ENCODE data around the gene ELAVL1.
"Not testable (repeated sequence)": the region's sequence is repeated elsewhere in the genome, so short reads cannot be mapped to it uniquely, and the experiment has no call there.

Gene ELAVL1

GRCh38 chr19:7932276-7932929 lies 73.0 kb downstream of the ELAVL1 start:
- no peak for DNase-seq (ENCODE audit: extremely low spot score)
- TF ChIP-seq SP1 (IDR thresholded peaks at IDR 0.05) = no peak
- TF ChIP-seq BHLHE40 (IDR thresholded peaks at IDR 0.05; ENCODE audit: borderline replicate concordance) = no peak
- TF ChIP-seq CTBP1 (IDR thresholded peaks at IDR 0.05; ENCODE audit: borderline replicate concordance) = no peak
- no peak for TF ChIP-seq SUZ12 (IDR thresholded peaks at IDR 0.05)
- TF ChIP-seq FOXK2 (IDR thresholded peaks at IDR 0.05) = no peak
- TF ChIP-seq HDGF (IDR thresholded peaks at IDR 0.05; ENCODE audit: borderline replicate concordance) = no peak
- ChIA-PET POLR2A (interaction anchor here (1.4 kb wide), 1 partner anchor 12 kb away, joined by 7 read pairs; the partner anchor contains the start of gene TIMM44), CTCF (no interaction called here)

- POLR2A ChIA-PET = interaction anchor here (1.4 kb wide), 1 partner anchor 13 kb away, joined by 7 read pairs; the partner anchor contains the start of gene TIMM44
- TF ChIP-seq SUZ12 (IDR thresholded peaks at IDR 0.05) = no peak
- no peak for DNase-seq (ENCODE audit: extremely low spot score)
- CTCF ChIA-PET = interaction anchor here (0.6 to 3.6 kb wide), 2 partner anchors 13 to 71 kb away, joined by 7 to 29 read pairs; partner anchors contain the start of gene TIMM44
Measured at GRCh38 chr19:7931221-7932061, 74.0 kb downstream of the ELAVL1 start.

- no peak for DNase-seq (ENCODE audit: extremely low spot score)
- ChIA-PET POLR2A (interaction anchor here (1.4 to 2.5 kb wide), 2 partner anchors 13 kb away, joined by 7 to 32 read pairs; partner anchors contain the start of gene TIMM44), CTCF (interaction anchor here (0.6 to 3.6 kb wide), 2 partner anchors 14 to 72 kb away, joined by 7 to 29 read pairs; partner anchors contain the start of gene TIMM44)
- TF ChIP-seq NFRKB (IDR thresholded peaks at IDR 0.05) = no peak
- no peak for TF ChIP-seq SP1 (IDR thresholded peaks at IDR 0.05)
- no peak for TF ChIP-seq CTBP1 (IDR thresholded peaks at IDR 0.05; ENCODE audit: borderline replicate concordance)
- TF ChIP-seq SUZ12 (IDR thresholded peaks at IDR 0.05) = no peak
- TF ChIP-seq ELF4 (IDR thresholded peaks at IDR 0.05) = no peak
- no peak for TF ChIP-seq BHLHE40 (IDR thresholded peaks at IDR 0.05; ENCODE audit: borderline replicate concordance)
- TF ChIP-seq ZNF384 (IDR thresholded peaks at IDR 0.05) = no peak
- no peak for TF ChIP-seq FOXA1 (IDR thresholded peaks at IDR 0.05)
- TF ChIP-seq ARNT (IDR thresholded peaks at IDR 0.05) = no peak
- no peak for TF ChIP-seq TARDBP (IDR thresholded peaks at IDR 0.05)
- TF ChIP-seq FOXM1 (IDR thresholded peaks at IDR 0.05; ENCODE audit: borderline replicate concordance) = no peak
- no peak for TF ChIP-seq PKNOX1 (IDR thresholded peaks at IDR 0.05)
- no peak for TF ChIP-seq HDGF (IDR thresholded peaks at IDR 0.05; ENCODE audit: borderline replicate concordance)
- TF ChIP-seq FOXK2 (IDR thresholded peaks at IDR 0.05) = no peak
Measured at GRCh38 chr19:7930765-7931164, 74.7 kb downstream of the ELAVL1 start.

GRCh38 chr19:7930030-7930429 lies 75.4 kb downstream of the ELAVL1 start:
- ChIA-PET CTCF (interaction anchor here (3.6 kb wide), 1 partner anchor 14 kb away, joined by 29 read pairs; the partner anchor contains the start of gene TIMM44), POLR2A (interaction anchor here (2.5 kb wide), 1 partner anchor 14 kb away, joined by 32 read pairs; the partner anchor contains the start of gene TIMM44)
- not testable (repeated sequence) for DNase-seq (ENCODE audit: extremely low spot score)

GRCh38 chr19:7928741-7929701 lies 76.4 kb downstream of the ELAVL1 start:
- ChIA-PET POLR2A (interaction anchor here (0.6 to 2.5 kb wide), 5 partner anchors 8 to 70 kb away, joined by 3 to 32 read pairs (median 3); partner anchors contain the start of genes SNAPC2 and TIMM44), CTCF (interaction anchor here (0.6 to 3.6 kb wide), 11 partner anchors 9 to 268 kb away, joined by 3 to 29 read pairs (median 4); partner anchors contain the start of genes SNAPC2 and TIMM44)
- DNase-seq (ENCODE audit: extremely low spot score) = peak; percentile 47
- no peak for TF ChIP-seq ZNF384 (IDR thresholded peaks at IDR 0.05)
- TF ChIP-seq PKNOX1 (IDR thresholded peaks at IDR 0.05) = no peak
- TF ChIP-seq LEF1 (IDR thresholded peaks at IDR 0.05; ENCODE audit: borderline replicate concordance) = no peak
- no peak for TF ChIP-seq TARDBP (IDR thresholded peaks at IDR 0.05)
- TF ChIP-seq CTBP1 (IDR thresholded peaks at IDR 0.05; ENCODE audit: borderline replicate concordance) = no peak
- TF ChIP-seq BHLHE40 (IDR thresholded peaks at IDR 0.05; ENCODE audit: borderline replicate concordance) = no peak
- TF ChIP-seq SP1 (IDR thresholded peaks at IDR 0.05) = no peak
- TF ChIP-seq FOXM1 (IDR thresholded peaks at IDR 0.05; ENCODE audit: borderline replicate concordance) = no peak
- no peak for TF ChIP-seq HDGF (IDR thresholded peaks at IDR 0.05; ENCODE audit: borderline replicate concordance)
- TF ChIP-seq ARNT (IDR thresholded peaks at IDR 0.05) = no peak
- no peak for TF ChIP-seq SUZ12 (IDR thresholded peaks at IDR 0.05)
- TF ChIP-seq NFRKB (IDR thresholded peaks at IDR 0.05) = no peak
- TF ChIP-seq ELF4 (IDR thresholded peaks at IDR 0.05) = no peak
- no peak for TF ChIP-seq L3MBTL2 (conservative IDR thresholded peaks at IDR 0.05)
- no peak for TF ChIP-seq FOXK2 (IDR thresholded peaks at IDR 0.05)
- no peak for TF ChIP-seq FOXA1 (IDR thresholded peaks at IDR 0.05)

GRCh38 chr19:7928334-7928706 lies 77.1 kb downstream of the ELAVL1 start:
- no peak for DNase-seq (ENCODE audit: extremely low spot score)
- POLR2A ChIA-PET = interaction anchor here (1.1 to 2.5 kb wide), 2 partner anchors 9 to 15 kb away, joined by 3 to 32 read pairs; partner anchors contain the start of genes SNAPC2 and TIMM44
- CTCF ChIA-PET = interaction anchor here (0.6 to 3.6 kb wide), 3 partner anchors 16 to 267 kb away, joined by 3 to 29 read pairs (median 4); partner anchors contain the start of gene TIMM44
- TF ChIP-seq PKNOX1 (IDR thresholded peaks at IDR 0.05) = no peak
- TF ChIP-seq SP1 (IDR thresholded peaks at IDR 0.05) = no peak
- no peak for TF ChIP-seq HDGF (IDR thresholded peaks at IDR 0.05; ENCODE audit: borderline replicate concordance)
- TF ChIP-seq FOXA1 (IDR thresholded peaks at IDR 0.05) = no peak
- TF ChIP-seq ELF4 (IDR thresholded peaks at IDR 0.05) = no peak
- no peak for TF ChIP-seq L3MBTL2 (conservative IDR thresholded peaks at IDR 0.05)
- TF ChIP-seq FOXK2 (IDR thresholded peaks at IDR 0.05) = no peak
- no peak for TF ChIP-seq NFRKB (IDR thresholded peaks at IDR 0.05)
- TF ChIP-seq ZNF384 (IDR thresholded peaks at IDR 0.05) = no peak
- TF ChIP-seq FOXM1 (IDR thresholded peaks at IDR 0.05; ENCODE audit: borderline replicate concordance) = no peak
- TF ChIP-seq LEF1 (IDR thresholded peaks at IDR 0.05; ENCODE audit: borderline replicate concordance) = no peak
- no peak for TF ChIP-seq BHLHE40 (IDR thresholded peaks at IDR 0.05; ENCODE audit: borderline replicate concordance)
- TF ChIP-seq ARNT (IDR thresholded peaks at IDR 0.05) = no peak
- TF ChIP-seq SUZ12 (IDR thresholded peaks at IDR 0.05) = no peak
- no peak for TF ChIP-seq TARDBP (IDR thresholded peaks at IDR 0.05)
- TF ChIP-seq CTBP1 (IDR thresholded peaks at IDR 0.05; ENCODE audit: borderline replicate concordance) = no peak

Measured in HEK293T (cell line).